ENCODE results near the gene ZBTB48. TPM values are rescaled to one million over a fixed set of nuclear protein-coding genes. Genes with fewer than 3 reads are reported as not detected.
"Not testable (repeated sequence)": the region's sequence is repeated elsewhere in the genome, so short reads cannot be mapped to it uniquely, and the experiment has no call there.

The ZBTB48 gene
- total RNA-seq, 4 donors from 2014 or later: 31.6 to 40.4 (median 34.8) TPM

GRCh38 chr1:6596886-6597776 lies 17.3 kb downstream of the ZBTB48 start:
- no peak for DNase-seq (ENCODE audit: low spot score in 2 of 2)
- 75 to 80% methylated on average over 14 to 15 of the region's 15 CpGs for WGBS, 2 donors
- no peak overlapping the region for H3K4me3 ChIP-seq (ENCODE audit: low read depth, poor library complexity, severe bottlenecking)
- intact Hi-C loops (cut with DNase I; ENCODE audit: low total_unique reads): no loop called here
- no peak for TF ChIP-seq CTCF (IDR thresholded peaks at IDR 0.05)
- no peak for TF ChIP-seq POLR2A (IDR thresholded peaks at IDR 0.05)

DNA sequence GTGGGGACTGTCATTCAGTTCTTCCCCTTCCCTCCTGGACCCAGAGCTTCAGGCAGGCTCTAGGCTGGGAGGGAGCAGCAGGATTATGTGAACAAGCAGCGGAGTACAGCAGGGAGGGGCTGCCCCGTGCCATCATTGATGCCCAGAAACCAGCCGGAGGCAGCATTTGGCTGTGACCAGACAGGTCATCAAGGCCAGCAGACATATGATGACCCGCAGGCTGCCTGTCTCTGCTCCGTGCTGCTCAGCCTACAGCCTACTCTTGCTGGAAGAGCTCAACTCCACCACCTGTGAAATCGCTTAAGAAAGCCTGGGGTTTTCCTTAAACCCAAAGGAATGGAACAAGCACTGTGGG lies 18.0 kb downstream of the ZBTB48 start:
- DNase-seq (ENCODE audit: low spot score in 2 of 2): no peak
- TF ChIP-seq CTCF (IDR thresholded peaks at IDR 0.05) (no peak), POLR2A (IDR thresholded peaks at IDR 0.05) (no peak)
- 51 to 64% methylated on average over 6 of the region's 6 CpGs for WGBS, 2 donors
- H3K4me3 ChIP-seq (ENCODE audit: low read depth, poor library complexity, severe bottlenecking): no peak overlapping the region
- intact Hi-C loops (cut with DNase I; ENCODE audit: low total_unique reads): no loop called here

- peak in 1 of 2 donors; percentile 87 for DNase-seq (ENCODE audit: low spot score in 2 of 2)
- no peak overlapping the region for H3K4me3 ChIP-seq (ENCODE audit: low read depth, poor library complexity, severe bottlenecking)
- intact Hi-C loops (cut with DNase I; ENCODE audit: low total_unique reads): no loop called here
- whole genome bisulfite sequencing, 2 donors: 33 to 57% methylated on average over 20 to 23 of the region's 31 CpGs
- TF ChIP-seq POLR2A (IDR thresholded peaks at IDR 0.05): no peak
- TF ChIP-seq CTCF (IDR thresholded peaks at IDR 0.05): no peak
These were observed 19.6 kb downstream of the ZBTB48 start for GRCh38 chr1:6599141-6599975.

DNA sequence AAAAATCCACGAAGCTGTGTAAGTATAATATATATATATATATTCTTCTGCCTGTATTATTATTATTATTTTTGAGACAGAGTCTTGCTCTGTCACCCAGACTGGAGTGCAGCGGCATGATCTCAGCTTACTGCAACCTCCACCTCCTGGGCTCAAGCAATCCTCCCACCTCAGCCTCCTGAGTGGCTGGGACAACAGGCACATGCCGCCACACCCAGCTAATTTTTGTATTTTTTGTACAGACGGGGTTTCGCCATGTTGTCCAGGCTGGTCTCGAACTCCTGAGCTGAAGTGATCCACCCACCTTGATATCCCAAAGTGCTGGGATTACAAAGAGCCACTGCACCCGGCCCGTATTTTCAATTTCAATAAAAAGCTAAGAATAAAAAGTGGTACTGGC lies 20.2 kb downstream of the ZBTB48 start:
- H3K4me3 ChIP-seq (ENCODE audit: low read depth, poor library complexity, severe bottlenecking); DNase-seq (ENCODE audit: low spot score in 2 of 2); intact Hi-C loops (cut with DNase I; ENCODE audit: low total_unique reads): not testable (repeated sequence)
- WGBS, 2 donors: 25 to 30% methylated on average over 8 of the region's 8 CpGs

- DNase-seq (ENCODE audit: low spot score in 2 of 2): no peak
- H3K4me3 ChIP-seq (ENCODE audit: low read depth, poor library complexity, severe bottlenecking): peak overlapping the region; percentile 97
- 7 to 8% methylated on average over 10 of the region's 10 CpGs for WGBS, 2 donors
- TF ChIP-seq CTCF (IDR thresholded peaks at IDR 0.05): no peak
- no peak for TF ChIP-seq POLR2A (IDR thresholded peaks at IDR 0.05)
- intact Hi-C loops (cut with DNase I; ENCODE audit: low total_unique reads): no loop called here
These were observed 20.7 kb downstream of the ZBTB48 start for GRCh38 chr1:6600410-6601048.

All from lower leg skin (tissue), 4 donors.